ENCODE measurements around the gene FAM110A. TPM values are rescaled to one million over a fixed set of nuclear protein-coding genes. Genes with fewer than 3 reads are reported as not detected.

The FAM110A gene
- polyA plus RNA-seq, 2 of the 4 experiments (the other 2 are of a cell fraction): 3.1 to 4.4 TPM

DNA sequence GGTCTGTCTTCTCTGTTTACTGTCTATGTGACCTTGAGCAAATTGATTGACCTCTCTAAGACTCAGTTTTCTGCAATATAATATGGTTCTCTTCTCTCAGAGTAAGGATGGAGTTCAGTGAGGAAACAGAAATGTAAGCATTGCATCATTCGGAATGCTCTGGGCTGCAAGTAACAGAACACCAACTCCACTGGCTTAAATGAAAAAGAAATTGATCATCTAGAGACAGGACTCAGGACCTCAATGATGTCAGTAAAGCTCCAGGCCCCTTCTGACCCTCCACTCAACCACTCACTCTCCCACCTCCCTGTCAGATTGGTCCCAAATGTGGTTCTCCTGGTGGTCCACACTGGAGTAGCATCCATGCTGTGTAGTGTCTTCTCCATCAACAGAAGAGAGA lies 31.9 kb downstream of the FAM110A start:
- CTCF ChIA-PET: interaction anchor here (0.6 to 1.5 kb wide), 3 partner anchors 50 to 274 kb away, joined by 3 to 4 read pairs (median 3); no protein-coding TSS in a partner anchor
- TF ChIP-seq, protein P1, sequence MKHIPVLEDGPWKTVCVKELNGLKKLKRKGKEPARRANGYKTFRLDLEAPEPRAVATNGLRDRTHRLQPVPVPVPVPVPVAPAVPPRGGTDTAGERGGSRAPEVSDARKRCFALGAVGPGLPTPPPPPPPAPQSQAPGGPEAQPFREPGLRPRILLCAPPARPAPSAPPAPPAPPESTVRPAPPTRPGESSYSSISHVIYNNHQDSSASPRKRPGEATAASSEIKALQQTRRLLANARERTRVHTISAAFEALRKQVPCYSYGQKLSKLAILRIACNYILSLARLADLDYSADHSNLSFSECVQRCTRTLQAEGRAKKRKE (CRISPR knock-in tag; IDR thresholded peaks at IDR 0.05; ENCODE audit: low read depth): no peak
- TF ChIP-seq HOXA7 (CRISPR knock-in tag; IDR thresholded peaks at IDR 0.05) (no peak), ZFP36 (IDR thresholded peaks at IDR 0.05; ENCODE audit: borderline replicate concordance, partially characterized antibody) (no peak), RFX5 (IDR thresholded peaks at IDR 0.05) (no peak), EP300 (IDR thresholded peaks at IDR 0.05) (no peak), EHF (CRISPR knock-in tag; IDR thresholded peaks at IDR 0.05) (no peak), ESRRA (IDR thresholded peaks at IDR 0.05; ENCODE audit: borderline replicate concordance, low read length) (no peak), HOXB13 (CRISPR knock-in tag; IDR thresholded peaks at IDR 0.05; ENCODE audit: low read depth) (no peak), FOSL2 (IDR thresholded peaks at IDR 0.05) (no peak), FOSL2 (CRISPR knock-in tag; IDR thresholded peaks at IDR 0.05) (no peak), TFCP2L1 (CRISPR knock-in tag; IDR thresholded peaks at IDR 0.05) (no peak), ZC3H11A (IDR thresholded peaks at IDR 0.05) (no peak), HOXB5 (CRISPR knock-in tag; IDR thresholded peaks at IDR 0.05) (no peak), CHD4 (IDR thresholded peaks at IDR 0.05; ENCODE audit: borderline replicate concordance) (no peak), CBX8 (IDR thresholded peaks at IDR 0.05) (no peak), FOXS1 (CRISPR knock-in tag; IDR thresholded peaks at IDR 0.05) (no peak), RARB (CRISPR knock-in tag; IDR thresholded peaks at IDR 0.05) (no peak), BHLHE40 (IDR thresholded peaks at IDR 0.05; ENCODE audit: low read depth, low read length) (no peak), NR3C1 (IDR thresholded peaks at IDR 0.05) (no peak)
- TF ChIP-seq, protein P2, sequence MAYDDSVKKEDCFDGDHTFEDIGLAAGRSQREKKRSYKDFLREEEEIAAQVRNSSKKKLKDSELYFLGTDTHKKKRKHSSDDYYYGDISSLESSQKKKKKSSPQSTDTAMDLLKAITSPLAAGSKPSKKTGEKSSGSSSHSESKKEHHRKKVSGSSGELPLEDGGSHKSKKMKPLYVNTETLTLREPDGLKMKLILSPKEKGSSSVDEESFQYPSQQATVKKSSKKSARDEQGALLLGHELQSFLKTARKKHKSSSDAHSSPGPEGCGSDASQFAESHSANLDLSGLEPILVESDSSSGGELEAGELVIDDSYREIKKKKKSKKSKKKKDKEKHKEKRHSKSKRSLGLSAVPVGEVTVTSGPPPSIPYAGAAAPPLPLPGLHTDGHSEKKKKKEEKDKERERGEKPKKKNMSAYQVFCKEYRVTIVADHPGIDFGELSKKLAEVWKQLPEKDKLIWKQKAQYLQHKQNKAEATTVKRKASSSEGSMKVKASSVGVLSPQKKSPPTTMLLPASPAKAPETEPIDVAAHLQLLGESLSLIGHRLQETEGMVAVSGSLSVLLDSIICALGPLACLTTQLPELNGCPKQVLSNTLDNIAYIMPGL (CRISPR knock-in tag; IDR thresholded peaks at IDR 0.05; ENCODE audit: borderline replicate concordance): no peak
- TF ChIP-seq, protein P3, sequence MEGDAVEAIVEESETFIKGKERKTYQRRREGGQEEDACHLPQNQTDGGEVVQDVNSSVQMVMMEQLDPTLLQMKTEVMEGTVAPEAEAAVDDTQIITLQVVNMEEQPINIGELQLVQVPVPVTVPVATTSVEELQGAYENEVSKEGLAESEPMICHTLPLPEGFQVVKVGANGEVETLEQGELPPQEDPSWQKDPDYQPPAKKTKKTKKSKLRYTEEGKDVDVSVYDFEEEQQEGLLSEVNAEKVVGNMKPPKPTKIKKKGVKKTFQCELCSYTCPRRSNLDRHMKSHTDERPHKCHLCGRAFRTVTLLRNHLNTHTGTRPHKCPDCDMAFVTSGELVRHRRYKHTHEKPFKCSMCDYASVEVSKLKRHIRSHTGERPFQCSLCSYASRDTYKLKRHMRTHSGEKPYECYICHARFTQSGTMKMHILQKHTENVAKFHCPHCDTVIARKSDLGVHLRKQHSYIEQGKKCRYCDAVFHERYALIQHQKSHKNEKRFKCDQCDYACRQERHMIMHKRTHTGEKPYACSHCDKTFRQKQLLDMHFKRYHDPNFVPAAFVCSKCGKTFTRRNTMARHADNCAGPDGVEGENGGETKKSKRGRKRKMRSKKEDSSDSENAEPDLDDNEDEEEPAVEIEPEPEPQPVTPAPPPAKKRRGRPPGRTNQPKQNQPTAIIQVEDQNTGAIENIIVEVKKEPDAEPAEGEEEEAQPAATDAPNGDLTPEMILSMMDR (IDR thresholded peaks at IDR 0.05): no peak
- POLR2A ChIA-PET: no interaction called here
- Histone ChIP-seq H3K9me3 (no peaks in the 10 kb centered on the region), H3K27ac (no peak overlapping the region), H3K4me1 (no peaks in the 10 kb centered on the region), H3K4me3 (no peak overlapping the region), H3K4me2 (no peak overlapping the region)
- ATAC-seq (peak in 1 of 2 experiments; percentile 35; a peak in 1 of 6 replicates), FAIRE-seq (no peak), DNase-seq (ENCODE audit: low read depth in 1 of 2, low spot score in 1 of 2) (no peak)
- 51% methylated on average over 1 of the region's 1 CpG for WGBS (ENCODE audit: missing lambda C conversion rate)

DNA sequence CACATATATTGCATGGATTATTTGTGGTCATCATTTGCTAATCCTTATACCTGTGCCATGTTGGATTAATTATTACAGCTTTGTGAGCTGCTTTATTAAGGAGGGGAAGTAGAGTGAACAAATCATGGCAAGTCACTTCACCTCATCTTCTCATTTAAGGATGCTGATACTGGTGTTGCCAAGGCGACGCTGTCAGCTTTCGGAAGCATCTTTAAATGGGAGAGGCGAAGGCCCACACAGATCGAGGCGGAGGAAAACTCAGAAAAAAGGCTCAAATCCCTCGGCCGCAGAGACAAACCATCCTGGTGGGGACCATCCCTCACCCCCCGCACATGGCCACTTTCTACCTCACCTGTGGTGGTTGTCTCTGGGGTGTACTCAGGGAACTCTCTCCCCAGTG lies 34.8 kb downstream of the FAM110A start:
- TF ChIP-seq CEBPB (IDR thresholded peaks at IDR 0.05): no peak
- TF ChIP-seq ESRRA (IDR thresholded peaks at IDR 0.05; ENCODE audit: borderline replicate concordance, low read length): no peak
- TF ChIP-seq, protein P3 (IDR thresholded peaks at IDR 0.05): no peak
- no peak for TF ChIP-seq FOSL2 (IDR thresholded peaks at IDR 0.05)
- TF ChIP-seq FOSL2 (CRISPR knock-in tag; IDR thresholded peaks at IDR 0.05): no peak
- no peak for TF ChIP-seq EHF (CRISPR knock-in tag; IDR thresholded peaks at IDR 0.05)
- no peak for TF ChIP-seq POLR2A (IDR thresholded peaks at IDR 0.05; ENCODE audit: low read length)
- TF ChIP-seq JUNB (IDR thresholded peaks at IDR 0.05): no peak
- TF ChIP-seq, protein P4, sequence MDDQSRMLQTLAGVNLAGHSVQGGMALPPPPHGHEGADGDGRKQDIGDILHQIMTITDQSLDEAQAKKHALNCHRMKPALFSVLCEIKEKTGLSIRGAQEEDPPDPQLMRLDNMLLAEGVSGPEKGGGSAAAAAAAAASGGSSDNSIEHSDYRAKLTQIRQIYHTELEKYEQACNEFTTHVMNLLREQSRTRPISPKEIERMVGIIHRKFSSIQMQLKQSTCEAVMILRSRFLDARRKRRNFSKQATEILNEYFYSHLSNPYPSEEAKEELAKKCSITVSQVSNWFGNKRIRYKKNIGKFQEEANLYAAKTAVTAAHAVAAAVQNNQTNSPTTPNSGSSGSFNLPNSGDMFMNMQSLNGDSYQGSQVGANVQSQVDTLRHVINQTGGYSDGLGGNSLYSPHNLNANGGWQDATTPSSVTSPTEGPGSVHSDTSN (IDR thresholded peaks at IDR 0.05): no peak
- FAIRE-seq: no peak

More for the DNA sequence above, 34.8 kb downstream of the FAM110A start:
- WGBS (ENCODE audit: missing lambda C conversion rate): 77% methylated on average over 9 of the region's 9 CpGs
- ATAC-seq (no peak), DNase-seq (ENCODE audit: low read depth in 1 of 2, low spot score in 1 of 2) (no peak)
- Histone ChIP-seq H3K4me3 (no peak overlapping the region), H3K4me1 (no peaks in the 10 kb centered on the region), H3K9me3 (no peaks in the 10 kb centered on the region), H3K27ac (no peak overlapping the region), H3K4me2 (no peak overlapping the region)
- CTCF ChIA-PET: interaction anchor here (1.1 kb wide), 1 partner anchor 13 kb away, joined by 3 read pairs; no protein-coding TSS in a partner anchor
- POLR2A ChIA-PET: no interaction called here
